ENCODE results near the gene OPCML.

DNA sequence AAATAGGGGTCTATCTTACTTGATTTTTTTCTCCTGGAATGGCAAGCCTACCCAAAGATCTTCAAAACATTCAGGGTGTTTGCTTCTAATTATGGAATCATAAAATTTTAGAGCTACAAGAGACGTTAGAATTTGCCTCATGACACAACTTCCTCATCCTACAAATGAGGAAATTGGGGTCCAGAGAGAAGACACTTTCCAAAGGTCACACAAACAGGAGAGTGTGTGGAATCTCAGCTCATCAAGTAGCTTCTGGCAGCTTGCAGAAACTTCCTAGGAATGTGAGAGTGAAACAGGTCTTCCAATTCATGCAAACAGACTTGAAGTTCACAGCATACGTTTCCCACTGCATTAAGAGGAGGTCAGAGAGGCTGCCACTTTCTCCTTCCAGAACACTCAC lies 976.0 kb downstream of the OPCML start:
- no peak for TF ChIP-seq CTCF (IDR thresholded peaks at IDR 0.05)
- TF ChIP-seq ZFX (IDR thresholded peaks at IDR 0.05; ENCODE audit: borderline replicate concordance): no peak
